Femur (tissue), 1 donor: ENCODE measurements around the gene PATZ1.

ENCODE experiments used
- DNase-seq: peaks from one replicate; pipeline ENCODE4 v3.0.0-alpha.2; 2017

The PATZ1 gene

GRCh38 chr22:31313366-31314147, 32.6 kb downstream of the PATZ1 start:
- peak; percentile 68 for DNase-seq

- DNase-seq = no peak
Observed at GRCh38 chr22:31308181-31308580, 38.0 kb downstream of the PATZ1 start.

- no peak for DNase-seq
Observed at GRCh38 chr22:31305194-31305593, 41.0 kb downstream of the PATZ1 start.

DNA sequence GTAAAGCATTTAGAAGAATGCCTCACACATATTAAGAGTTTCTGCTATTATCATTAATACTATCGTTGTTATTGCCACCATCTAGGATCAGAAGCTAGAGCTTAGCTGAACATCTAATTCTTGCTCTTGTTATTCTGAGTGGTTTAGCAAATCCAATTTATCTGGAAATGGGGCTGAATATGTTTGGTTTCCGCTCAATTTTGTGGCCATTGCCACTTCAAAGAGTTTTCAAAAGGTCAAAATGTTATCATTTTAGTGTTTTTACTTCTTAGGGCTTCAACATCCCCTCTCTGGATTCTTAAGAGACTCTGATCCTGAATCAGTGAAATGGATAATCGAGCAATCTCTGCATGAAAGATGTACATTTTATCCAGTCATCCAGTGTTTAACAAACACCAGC, 43.6 kb downstream of the PATZ1 start:
- DNase-seq = no peak

- DNase-seq = no peak
Observed at GRCh38 chr22:31302006-31302405, 44.1 kb downstream of the PATZ1 start.

DNA sequence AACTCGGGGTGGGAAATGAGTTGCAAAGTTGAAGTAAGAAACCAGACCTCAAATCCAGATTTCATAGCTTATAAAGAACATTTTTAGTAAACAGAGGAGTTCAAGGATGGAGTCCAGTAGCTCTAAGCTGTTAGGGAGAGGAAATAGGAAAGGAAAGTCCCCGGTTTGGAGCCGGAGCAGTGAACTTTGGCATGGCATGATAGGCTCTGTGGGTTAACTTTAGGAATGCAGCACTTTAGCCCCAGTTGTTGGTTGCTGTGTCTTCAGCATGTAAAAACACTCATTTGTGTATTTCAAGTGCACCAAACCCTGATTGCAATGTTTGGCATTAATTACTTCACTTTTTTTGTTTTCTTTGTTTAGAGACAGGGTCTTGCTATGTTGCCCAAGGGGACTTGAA, 45.2 kb downstream of the PATZ1 start:
- DNase-seq = no peak

DNA sequence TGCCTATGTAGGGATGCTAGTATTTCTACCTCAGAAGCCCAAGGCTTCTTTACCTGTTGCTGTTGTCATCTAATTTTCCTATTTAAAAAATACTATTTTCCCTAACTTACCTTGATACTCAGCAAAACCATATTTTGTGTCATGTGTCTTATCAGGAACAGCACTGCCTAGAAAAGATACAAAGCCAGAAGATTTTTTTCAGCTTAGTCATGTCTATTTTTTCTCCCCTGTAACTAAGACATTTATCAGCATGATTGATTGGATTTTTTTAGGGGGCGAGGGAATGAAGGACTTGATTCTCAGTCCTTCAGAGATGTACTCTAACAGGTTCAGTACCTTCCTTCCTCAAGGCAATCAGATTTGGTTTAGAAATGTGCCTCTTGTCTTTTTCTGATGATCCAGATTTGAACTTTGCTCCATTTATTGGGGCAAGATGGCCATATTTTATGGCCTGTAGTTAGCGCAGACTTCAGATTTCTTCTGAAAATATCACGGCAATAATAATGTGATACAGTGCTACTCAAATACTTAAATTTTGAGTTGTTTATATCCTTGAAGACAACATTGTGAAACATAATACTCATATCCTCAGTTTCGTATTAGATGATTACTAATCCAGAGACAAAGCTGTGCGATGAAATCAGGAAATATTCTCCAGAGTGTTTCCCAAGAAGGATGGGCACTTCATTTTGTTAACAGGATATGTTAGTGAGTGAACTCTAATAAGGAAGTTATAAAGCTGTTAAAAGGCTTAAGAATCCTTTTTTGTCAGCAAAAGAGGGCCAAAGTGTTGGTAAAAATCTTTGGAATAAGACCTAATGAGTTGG, 50.1 kb downstream of the PATZ1 start:
- DNase-seq = no peak

- no peak for DNase-seq
Observed at GRCh38 chr22:31295360-31295759, 50.8 kb downstream of the PATZ1 start.

DNA sequence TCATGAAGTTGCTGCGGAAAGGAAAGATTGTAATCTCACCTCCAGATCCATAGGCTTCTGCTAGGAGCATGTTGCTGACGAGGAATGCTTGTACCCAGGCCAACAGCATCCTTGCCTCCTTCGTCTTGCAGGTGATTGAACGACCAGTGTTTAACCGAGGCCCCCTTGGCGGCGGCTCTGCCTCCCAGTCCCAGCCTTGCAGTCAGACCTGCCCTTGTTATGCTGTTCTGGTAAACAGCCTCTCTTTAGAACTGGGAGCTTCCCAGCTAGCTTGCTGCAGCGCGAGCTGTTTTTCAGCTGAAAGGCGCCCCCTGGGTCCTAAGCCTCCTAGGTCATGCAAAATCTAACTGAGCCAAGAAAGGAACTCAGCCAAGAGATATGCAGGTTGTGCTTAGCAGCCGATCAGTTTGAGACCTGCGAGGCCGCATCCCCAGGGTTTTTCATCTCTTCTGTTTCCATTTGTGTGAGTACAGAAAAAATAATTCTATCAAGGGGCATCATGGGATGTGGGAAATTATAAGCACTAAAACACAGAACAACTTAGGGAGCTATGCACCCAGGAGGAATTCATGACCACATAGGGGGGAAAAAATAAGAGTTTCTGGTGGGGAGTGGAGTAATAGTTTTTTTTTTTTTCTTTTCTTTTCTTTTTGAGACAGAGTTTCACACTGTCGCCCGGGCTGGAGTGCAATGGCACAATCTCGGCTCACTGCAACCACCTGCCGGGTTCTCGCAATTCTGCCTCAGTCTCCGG, 53.7 kb downstream of the PATZ1 start, which contains the start of gene PIK3IP1:
Gene PIK3IP1, minus strand, starts transcription at position 253 of the 754 bp plus-strand sequence. Its CDS starts 144 bp downstream, at position 109.
- DNase-seq = peak; percentile 82

DNA sequence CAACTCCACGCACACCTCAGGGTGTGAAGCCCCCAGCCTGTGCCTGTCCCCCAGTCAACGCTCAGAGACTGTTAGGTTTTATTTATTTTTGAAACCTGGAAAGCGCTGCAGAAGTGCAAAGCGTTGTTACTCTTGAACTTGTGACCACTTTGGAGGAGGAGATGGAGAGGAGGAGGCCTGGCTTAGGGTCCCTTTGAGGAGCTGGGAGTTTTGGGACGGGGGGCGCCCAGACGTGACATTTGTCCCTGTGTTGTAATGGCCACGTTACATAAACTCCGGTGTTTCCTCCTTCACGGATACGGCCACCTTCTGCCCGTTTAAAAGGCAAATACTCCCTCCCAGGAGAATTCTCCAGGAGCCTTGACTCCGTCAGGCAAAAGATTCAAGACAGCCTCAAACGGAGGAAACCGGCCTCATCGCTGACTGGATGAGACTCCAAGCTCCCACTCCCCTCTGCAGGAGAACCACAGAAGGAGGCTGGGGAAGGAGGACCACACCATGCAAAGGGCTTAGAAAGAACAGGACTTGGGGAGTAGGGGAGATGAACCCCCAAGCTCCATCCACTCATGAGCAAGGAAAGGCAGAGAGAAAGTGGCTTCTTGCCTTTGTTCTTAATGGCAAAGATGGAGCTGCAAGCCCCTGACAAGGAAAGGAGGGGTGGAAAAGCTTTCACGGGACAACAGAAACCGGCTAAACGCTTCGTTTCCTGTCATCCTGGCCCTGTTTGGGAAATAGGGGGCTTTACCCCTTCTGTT, 54.5 kb downstream of the PATZ1 start:
- DNase-seq = no peak

- peak; percentile 94 for DNase-seq
Observed at GRCh38 chr22:31290494-31291471, 55.4 kb downstream of the PATZ1 start.

DNA sequence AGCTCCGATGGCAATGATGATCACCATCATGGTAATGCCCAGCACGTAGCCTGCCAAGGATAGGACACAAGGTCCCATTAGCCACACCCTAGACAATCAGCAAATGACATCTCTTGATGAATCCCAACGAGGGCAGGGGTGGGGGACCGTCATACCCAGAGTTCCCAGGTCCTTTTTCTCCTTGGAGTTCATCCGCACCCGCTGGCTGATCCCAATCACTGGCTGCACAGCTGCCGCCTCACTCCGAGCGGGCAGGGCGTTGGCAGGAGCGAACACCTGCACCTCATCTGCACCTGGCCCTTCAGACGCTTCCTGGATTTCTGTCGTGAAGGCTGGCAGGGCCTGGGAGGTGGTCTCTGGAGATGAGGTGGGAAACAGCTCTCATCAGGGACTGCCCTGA, 56.8 kb downstream of the PATZ1 start:
- no peak for DNase-seq

- DNase-seq = no peak
Observed at GRCh38 chr22:31288496-31289240, 57.5 kb downstream of the PATZ1 start.

DNA sequence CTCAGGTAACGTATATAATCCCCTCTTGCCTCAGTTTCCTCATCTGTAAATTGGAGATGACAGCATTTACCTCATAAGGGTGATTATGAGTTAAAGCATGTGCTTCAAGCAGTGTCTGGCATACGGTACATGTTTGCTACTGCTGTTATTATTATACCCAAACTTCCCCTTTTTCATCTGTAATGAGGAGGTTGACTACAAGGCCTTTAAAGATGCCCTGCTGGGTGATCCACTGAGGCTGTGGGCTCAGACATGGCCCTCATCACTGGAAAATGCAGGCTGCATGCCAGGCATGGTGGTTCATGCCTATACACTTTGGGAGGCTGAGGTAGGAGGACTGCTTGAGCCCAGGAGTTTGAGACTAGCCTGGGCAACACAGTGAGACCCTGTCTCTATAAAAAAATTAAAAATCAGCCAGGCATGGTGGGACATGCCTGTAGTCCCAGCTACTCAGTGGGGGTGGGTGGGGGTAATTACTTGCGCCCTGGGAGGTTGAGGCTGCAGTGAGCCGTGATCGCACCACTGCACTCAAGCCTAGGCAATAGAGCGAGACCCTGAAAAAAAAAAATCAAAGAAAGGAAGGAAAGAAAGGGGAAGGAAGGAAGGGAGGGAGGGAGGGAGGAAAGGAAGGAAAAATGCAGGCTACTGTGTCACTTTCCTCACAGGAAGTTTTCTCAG, 58.2 kb downstream of the PATZ1 start:
- DNase-seq = no peak

DNA sequence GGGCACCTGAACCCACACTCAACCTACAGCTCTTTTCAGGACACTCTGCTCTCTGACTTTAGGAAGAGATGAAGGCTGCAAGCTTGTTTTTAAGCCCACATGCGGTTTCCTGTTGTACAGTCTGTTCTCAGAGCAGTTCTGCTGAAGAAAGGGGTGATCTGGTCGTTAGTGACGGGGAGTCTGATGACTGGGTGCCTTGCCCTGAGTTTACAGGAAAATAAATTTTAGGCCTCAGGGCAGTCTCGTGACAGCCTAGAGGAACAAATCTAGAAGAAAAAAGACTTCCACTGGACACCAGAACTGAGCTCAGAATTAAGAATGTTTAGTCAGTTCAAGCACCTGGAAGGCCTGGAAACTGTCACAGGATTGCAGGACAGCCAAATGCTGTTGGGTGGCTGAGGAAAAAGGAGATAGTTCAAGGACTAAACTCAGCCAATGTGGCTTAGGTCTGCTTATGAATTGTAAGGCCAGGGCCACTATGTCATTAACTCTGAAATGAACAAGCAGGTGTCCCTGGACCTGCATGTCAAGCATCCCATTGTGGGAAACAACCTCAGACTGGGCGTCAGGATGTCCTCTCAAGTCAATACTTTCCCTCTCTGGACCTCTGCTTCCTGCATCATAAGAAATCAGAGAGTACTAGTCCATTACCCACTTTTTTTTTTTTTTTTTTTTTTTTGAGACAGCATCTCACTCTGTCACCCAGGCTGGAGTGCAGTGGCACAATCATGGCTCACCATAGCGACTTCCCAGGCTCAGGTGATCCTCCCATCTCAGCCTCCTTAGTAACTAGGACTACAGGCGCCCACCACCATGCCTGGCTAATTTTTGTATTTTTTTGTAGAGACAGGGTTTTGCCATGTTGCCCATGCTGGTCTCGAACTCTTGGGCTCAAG, 59.5 kb downstream of the PATZ1 start:
- no peak for DNase-seq

DNA sequence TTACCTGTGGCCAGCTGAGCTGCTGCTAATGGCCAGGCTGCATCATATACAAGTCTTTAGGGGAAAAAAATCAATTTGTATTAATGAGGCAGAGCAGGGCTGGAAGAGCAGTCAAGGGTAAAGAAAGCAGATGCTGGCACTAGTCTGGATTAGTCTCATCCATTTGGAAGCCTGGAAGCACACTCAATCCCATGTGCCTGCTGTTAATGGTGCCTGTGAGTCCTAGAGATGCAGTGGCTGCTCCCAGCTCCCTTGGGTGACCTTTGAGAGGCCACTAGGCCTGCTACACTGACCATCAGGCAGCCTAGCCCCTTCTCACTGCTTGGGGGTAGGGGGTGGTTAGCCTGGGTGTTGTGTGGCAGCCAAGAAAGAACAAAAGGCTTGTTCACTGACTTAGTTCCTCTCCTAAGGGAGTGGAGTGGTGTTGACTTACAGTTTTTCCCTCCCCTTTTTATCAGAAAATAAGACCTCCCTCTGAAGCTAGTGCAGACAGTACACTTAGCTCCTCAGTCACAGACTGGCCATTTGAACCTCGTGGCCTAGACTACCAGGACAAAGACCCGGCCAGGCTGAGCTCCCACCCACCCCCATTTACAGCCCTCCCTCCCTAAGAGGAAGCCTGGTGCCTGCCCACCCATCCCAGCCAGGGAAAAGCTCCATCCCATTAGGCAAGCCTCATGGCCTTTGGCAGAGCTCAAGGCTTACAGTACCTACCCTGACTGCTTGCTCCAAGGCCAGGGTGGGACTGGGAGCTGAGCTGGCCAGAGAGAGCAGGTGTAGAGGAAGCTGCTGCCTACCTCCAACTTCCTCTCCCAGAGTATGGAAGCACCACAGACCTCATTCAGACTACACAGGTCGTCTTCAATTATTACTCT, 61.6 kb downstream of the PATZ1 start:
- DNase-seq = no peak

DNA sequence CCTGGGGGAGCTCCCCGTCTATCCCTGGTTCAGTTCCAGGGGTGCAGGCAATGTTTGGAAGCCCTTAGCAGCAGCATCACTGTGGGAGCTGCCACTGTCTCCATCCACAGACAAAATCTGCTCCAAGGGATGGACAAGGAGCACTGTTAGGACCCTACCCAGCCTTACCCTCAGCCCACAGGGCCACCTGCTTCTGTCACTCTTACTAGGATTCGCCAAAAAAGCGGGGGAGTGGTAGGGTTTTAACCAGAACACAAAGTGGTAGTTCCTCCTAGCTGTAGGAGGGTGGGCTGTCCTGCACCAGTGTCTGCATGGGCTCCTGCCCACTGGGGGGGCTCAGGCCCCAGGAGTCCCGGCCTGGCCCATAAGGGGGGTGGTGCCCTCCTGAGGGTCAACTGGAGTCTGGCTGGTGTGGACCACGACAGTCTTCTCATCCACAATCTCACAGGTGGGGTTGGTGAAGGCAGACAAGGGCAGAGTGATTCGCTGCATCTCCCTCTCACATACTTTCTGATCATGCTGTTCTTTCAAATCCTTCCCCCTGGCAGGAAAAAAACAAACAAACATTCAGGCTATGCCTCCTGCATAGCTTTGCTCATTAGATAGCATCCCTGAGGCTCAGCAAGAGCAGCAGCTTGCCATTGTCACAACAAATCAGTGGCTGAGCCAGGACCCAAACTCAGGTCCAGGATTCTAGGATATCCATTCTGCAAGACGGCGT, 63.2 kb downstream of the PATZ1 start:
- no peak for DNase-seq
